Activated CD8-positive, alpha-beta memory T cell treated with anti-CD3 and anti-CD28 coated beads, Interleukin-2, amount 50 U/mL, for 48 hours (primary cell): Measurements from ENCODE around the gene GREM2.

Experiments used
- DNase-seq: peaks from one replicate; pipeline ENCODE4 v3.0.0-alpha.2; 2020

The GREM2 gene

GRCh38 chr1:240609527-240610060 lies 2.4 kb downstream of the GREM2 start:
- DNase-seq = no peak

GRCh38 chr1:240608707-240609106 lies 3.2 kb downstream of the GREM2 start:
- no peak for DNase-seq

- DNase-seq = no peak
Measured at GRCh38 chr1:240607006-240607405, 4.9 kb downstream of the GREM2 start.

GRCh38 chr1:240602189-240602588 lies 9.8 kb downstream of the GREM2 start:
- DNase-seq = no peak

- no peak for DNase-seq
Measured at GRCh38 chr1:240599830-240600229, 12.1 kb downstream of the GREM2 start.

- DNase-seq = no peak
Measured at GRCh38 chr1:240599299-240599698, 12.7 kb downstream of the GREM2 start.

GRCh38 chr1:240598216-240599001 lies 13.5 kb downstream of the GREM2 start:
- DNase-seq = no peak

- no peak for DNase-seq
Measured at GRCh38 chr1:240597153-240597745, 14.7 kb downstream of the GREM2 start.

- DNase-seq = no peak
Measured at GRCh38 chr1:240595476-240595875, 16.5 kb downstream of the GREM2 start.

GRCh38 chr1:240591564-240591963 lies 20.4 kb downstream of the GREM2 start:
- no peak for DNase-seq

- DNase-seq = no peak
Measured at GRCh38 chr1:240591078-240591477, 20.9 kb downstream of the GREM2 start.

GRCh38 chr1:240589585-240590110 lies 22.3 kb downstream of the GREM2 start:
- no peak for DNase-seq

GRCh38 chr1:240586006-240586405 lies 25.9 kb downstream of the GREM2 start:
- no peak for DNase-seq

- no peak for DNase-seq
Measured at GRCh38 chr1:240582953-240583352, 29.0 kb downstream of the GREM2 start.

GRCh38 chr1:240579511-240579910 lies 32.4 kb downstream of the GREM2 start:
- no peak for DNase-seq

GRCh38 chr1:240577095-240577494 lies 34.9 kb downstream of the GREM2 start:
- DNase-seq = no peak

GRCh38 chr1:240575981-240576662 lies 35.8 kb downstream of the GREM2 start:
- DNase-seq = no peak

GRCh38 chr1:240572328-240572727 lies 39.6 kb downstream of the GREM2 start:
- DNase-seq = no peak

- no peak for DNase-seq
Measured at GRCh38 chr1:240571782-240572181, 40.2 kb downstream of the GREM2 start.

- no peak for DNase-seq
Measured at GRCh38 chr1:240567066-240567465, 44.9 kb downstream of the GREM2 start.

- no peak for DNase-seq
Measured at GRCh38 chr1:240562779-240563178, 49.2 kb downstream of the GREM2 start.

GRCh38 chr1:240562111-240562590 lies 49.8 kb downstream of the GREM2 start:
- no peak for DNase-seq

GRCh38 chr1:240559781-240560180 lies 52.2 kb downstream of the GREM2 start:
- DNase-seq = no peak
